ENCODE results near the gene ACAP2. TPM values are rescaled to one million over a fixed set of nuclear protein-coding genes. Genes with fewer than 3 reads are reported as not detected.

Gene ACAP2
- total RNA-seq, 1 donor, result 91.1 TPM

GRCh38 chr3:195263193-195263924 is 179.5 kb downstream of the ACAP2 start:
- TF ChIP-seq, protein P1, sequence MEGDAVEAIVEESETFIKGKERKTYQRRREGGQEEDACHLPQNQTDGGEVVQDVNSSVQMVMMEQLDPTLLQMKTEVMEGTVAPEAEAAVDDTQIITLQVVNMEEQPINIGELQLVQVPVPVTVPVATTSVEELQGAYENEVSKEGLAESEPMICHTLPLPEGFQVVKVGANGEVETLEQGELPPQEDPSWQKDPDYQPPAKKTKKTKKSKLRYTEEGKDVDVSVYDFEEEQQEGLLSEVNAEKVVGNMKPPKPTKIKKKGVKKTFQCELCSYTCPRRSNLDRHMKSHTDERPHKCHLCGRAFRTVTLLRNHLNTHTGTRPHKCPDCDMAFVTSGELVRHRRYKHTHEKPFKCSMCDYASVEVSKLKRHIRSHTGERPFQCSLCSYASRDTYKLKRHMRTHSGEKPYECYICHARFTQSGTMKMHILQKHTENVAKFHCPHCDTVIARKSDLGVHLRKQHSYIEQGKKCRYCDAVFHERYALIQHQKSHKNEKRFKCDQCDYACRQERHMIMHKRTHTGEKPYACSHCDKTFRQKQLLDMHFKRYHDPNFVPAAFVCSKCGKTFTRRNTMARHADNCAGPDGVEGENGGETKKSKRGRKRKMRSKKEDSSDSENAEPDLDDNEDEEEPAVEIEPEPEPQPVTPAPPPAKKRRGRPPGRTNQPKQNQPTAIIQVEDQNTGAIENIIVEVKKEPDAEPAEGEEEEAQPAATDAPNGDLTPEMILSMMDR (IDR thresholded peaks at IDR 0.05; ENCODE audit: insufficient read depth, low read depth, low read length), result no peak
- peak; percentile 32 for DNase-seq (ENCODE audit: low read depth)
- no peak overlapping the region for H3K4me3 ChIP-seq (ENCODE audit: low read depth, low read length)

DNA sequence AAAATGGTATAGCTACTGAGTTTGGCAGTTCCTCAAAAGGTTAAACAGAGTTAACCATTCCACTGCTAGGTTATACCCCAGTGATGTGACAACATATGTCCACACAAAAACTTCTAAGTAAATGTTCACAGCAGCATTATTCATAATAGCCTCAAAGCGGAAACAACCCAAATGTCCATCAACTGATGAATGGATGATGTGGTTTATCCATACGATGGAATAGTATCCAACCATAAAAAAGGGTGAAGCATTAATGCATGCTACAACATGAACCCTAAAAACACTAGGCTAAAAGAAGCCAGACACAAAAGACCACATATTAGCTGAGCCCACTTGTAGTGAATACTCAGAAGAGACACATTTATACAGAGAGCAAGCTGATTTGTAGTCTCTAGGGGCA is 180.9 kb downstream of the ACAP2 start:
- H3K4me3 ChIP-seq (ENCODE audit: low read depth, low read length), result no peak overlapping the region
- DNase-seq (ENCODE audit: low read depth), result no peak
- TF ChIP-seq, protein P1 (IDR thresholded peaks at IDR 0.05; ENCODE audit: insufficient read depth, low read depth, low read length), result no peak

DNA sequence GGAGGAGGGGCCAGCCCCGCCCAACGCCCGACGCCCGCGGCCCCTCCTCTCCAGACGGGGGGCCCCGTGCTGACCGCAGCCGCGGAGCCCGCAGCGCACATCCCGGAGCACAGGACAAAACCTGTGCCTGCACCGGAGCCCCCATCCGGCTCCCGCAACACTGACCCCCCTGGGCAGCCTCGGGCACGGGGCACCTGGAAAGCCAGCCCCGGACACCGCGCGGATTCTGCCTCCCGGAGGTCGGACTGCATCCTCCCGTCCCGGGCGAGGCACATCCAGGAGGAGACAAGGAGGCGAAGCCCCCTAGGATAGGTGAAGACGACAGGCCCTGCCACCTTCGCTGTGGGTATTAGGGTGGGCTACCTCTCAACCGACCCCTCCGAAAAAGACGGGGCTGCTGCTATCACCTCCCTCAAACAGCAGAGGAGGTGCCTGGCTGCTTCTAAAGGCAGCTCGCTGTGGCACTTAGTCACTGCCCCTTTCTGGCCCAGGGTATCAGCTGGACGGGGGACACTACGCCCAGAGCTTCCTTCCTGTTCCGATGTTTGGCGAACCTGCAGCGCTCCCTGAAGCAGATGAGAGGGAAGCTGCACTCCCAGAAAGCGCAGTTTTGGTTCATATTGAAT is 182.4 kb downstream of the ACAP2 start:
- no peak for DNase-seq (ENCODE audit: low read depth)
- TF ChIP-seq, protein P1 (IDR thresholded peaks at IDR 0.05; ENCODE audit: insufficient read depth, low read depth, low read length), result no peak
- peak overlapping the region; percentile 66 for H3K4me3 ChIP-seq (ENCODE audit: low read depth, low read length)

DNA sequence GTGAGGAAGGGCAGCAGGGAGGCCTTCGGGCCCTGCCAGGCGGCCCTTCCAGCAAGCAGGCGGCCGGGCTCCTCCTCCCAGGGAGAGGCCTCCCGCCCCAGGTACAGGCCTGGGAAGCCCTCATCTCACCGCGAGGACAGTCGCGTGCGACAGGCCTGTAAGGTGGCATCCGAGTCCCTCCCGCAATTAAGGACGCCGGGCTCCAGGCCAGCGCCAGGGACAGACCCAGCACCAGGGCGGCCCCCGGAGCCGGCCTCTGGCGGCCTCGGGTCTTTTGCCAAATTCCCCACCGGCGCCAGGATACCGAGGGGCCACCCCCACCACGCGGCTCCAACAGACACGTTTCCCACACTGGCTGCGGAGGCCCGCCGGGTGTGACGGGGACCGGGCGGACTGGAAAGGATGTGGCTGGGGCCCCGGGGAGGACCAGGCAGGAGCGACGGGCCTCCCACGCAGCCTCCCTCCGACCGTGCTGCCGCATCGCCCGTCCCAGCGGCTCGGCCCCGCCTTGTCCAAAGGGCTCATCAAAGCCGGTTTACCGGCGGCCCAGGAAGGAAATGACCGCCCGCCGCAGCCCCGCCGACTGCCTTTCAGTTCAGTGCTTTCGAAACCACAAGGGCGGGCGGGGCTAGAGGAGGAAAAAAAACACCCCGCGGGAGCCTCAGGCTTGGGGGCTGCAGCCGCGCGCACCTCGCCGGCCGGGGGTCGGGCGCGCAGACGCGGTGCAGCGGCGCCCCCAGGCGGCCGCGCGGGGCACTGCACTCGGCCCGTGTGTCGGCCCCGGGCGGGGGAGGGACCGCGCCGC is 183.1 kb downstream of the ACAP2 start:
- DNase-seq (ENCODE audit: low read depth), result peak; percentile 97
- TF ChIP-seq, protein P1 (IDR thresholded peaks at IDR 0.05; ENCODE audit: insufficient read depth, low read depth, low read length), result peak; percentile 22
- peak overlapping the region; percentile 66 for H3K4me3 ChIP-seq (ENCODE audit: low read depth, low read length)

DNA sequence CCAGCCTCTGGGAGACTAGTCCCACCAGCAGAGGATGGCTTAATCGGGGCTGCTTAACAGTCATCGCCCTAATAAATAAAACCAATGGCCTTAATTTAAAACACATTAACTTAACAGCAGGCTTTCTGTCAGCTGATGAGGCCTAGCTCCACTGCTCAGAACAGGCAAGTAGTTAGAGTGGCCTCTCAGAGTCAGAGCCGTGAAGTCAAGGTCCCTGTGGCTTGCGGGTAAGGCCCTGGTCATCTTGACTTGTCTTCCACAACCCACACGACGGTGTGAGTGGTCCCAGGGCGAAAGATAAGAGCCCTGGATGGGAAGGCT is 183.7 kb downstream of the ACAP2 start:
- peak; percentile 64 for DNase-seq (ENCODE audit: low read depth)
- peak overlapping the region; percentile 60 for H3K4me3 ChIP-seq (ENCODE audit: low read depth, low read length)

GRCh38 chr3:195258449-195259153 is 184.2 kb downstream of the ACAP2 start:
- no peak for DNase-seq (ENCODE audit: low read depth)
- TF ChIP-seq, protein P1 (IDR thresholded peaks at IDR 0.05; ENCODE audit: insufficient read depth, low read depth, low read length), result no peak
- no peak overlapping the region for H3K4me3 ChIP-seq (ENCODE audit: low read depth, low read length)

More for the DNA sequence above, 183.7 kb downstream of the ACAP2 start:
- TF ChIP-seq, protein P1 (IDR thresholded peaks at IDR 0.05; ENCODE audit: insufficient read depth, low read depth, low read length), result no peak

Data from fibroblast of villous mesenchyme (primary cell).